Measurements from ENCODE around the gene DHPS. TPM values are rescaled to one million over a fixed set of nuclear protein-coding genes. Genes with fewer than 3 reads are reported as not detected.
"Not testable (repeated sequence)": the region's sequence is repeated elsewhere in the genome, so short reads cannot be mapped to it uniquely, and the experiment has no call there.

DHPS gene
- 69.4 and 71.1 TPM in 2 replicates for total RNA-seq (2014; rRNA removed; shearing (Covaris generic))

GRCh38 chr19:12681074-12681987 lies at the start of gene DHPS:
Gene DHPS, minus strand, starts transcription at chr19:12681880. Its CDS starts 114 bp downstream, at chr19:12681766.
- H3K4me1 ChIP-seq (replicated peaks): no peaks in the 10 kb centered on the region
- peak; percentile 93 to 95 for DNase-seq (ENCODE audit: low read depth in 1 of 2, low spot score in 2 of 2)
- peak within 1 kb of the TSS; percentile 95 for H3K27ac ChIP-seq
- H3K36me3 ChIP-seq: peaks cover 37% of the 10 kb centered on the region
- H3K9me3 ChIP-seq (replicated peaks): no peaks in the 10 kb centered on the region
- H3K27me3 ChIP-seq (replicated peaks): no peaks in the 10 kb centered on the region
- peak within 1 kb of the TSS; percentile 83 for H3K4me3 ChIP-seq

GRCh38 chr19:12731337-12731736 lies 49.7 kb upstream of the DHPS start:
- H3K9me3 ChIP-seq (replicated peaks): no peaks in the 10 kb centered on the region
- peaks cover 69% of the 10 kb centered on the region for H3K36me3 ChIP-seq
- H3K27me3 ChIP-seq (replicated peaks): no peaks in the 10 kb centered on the region
- H3K27ac ChIP-seq: no peak overlapping the region
- no peak for DNase-seq (ENCODE audit: low read depth in 1 of 2, low spot score in 2 of 2)
- H3K4me3 ChIP-seq: no peak overlapping the region
- H3K4me1 ChIP-seq (replicated peaks): peaks cover 13% of the 10 kb centered on the region

- no peak for DNase-seq (ENCODE audit: low read depth in 1 of 2, low spot score in 2 of 2)
- Histone ChIP-seq H3K4me1 (replicated peaks) (peaks cover 12% of the 10 kb centered on the region), H3K27me3 (replicated peaks) (no peaks in the 10 kb centered on the region), H3K27ac (no peak overlapping the region), H3K4me3 (no peak overlapping the region), H3K9me3 (replicated peaks) (no peaks in the 10 kb centered on the region), H3K36me3 (peaks cover 69% of the 10 kb centered on the region)
Observed at GRCh38 chr19:12730064-12730463, 48.4 kb upstream of the DHPS start.

- H3K4me1 ChIP-seq (replicated peaks): peaks cover 19% of the 10 kb centered on the region
- H3K9me3 ChIP-seq (replicated peaks): no peaks in the 10 kb centered on the region
- no peaks in the 10 kb centered on the region for H3K27me3 ChIP-seq (replicated peaks)
- H3K36me3 ChIP-seq: peaks cover 57% of the 10 kb centered on the region
- DNase-seq (ENCODE audit: low read depth in 1 of 2, low spot score in 2 of 2): no peak
- no peak overlapping the region for H3K27ac ChIP-seq
- H3K4me3 ChIP-seq: no peak overlapping the region
Observed at GRCh38 chr19:12727745-12728433, 46.2 kb upstream of the DHPS start.

GRCh38 chr19:12726988-12727316 lies 45.3 kb upstream of the DHPS start:
- DNase-seq (ENCODE audit: low read depth in 1 of 2, low spot score in 2 of 2): no peak
- no peak overlapping the region for H3K4me3 ChIP-seq
- H3K9me3 ChIP-seq (replicated peaks): no peaks in the 10 kb centered on the region

DNA sequence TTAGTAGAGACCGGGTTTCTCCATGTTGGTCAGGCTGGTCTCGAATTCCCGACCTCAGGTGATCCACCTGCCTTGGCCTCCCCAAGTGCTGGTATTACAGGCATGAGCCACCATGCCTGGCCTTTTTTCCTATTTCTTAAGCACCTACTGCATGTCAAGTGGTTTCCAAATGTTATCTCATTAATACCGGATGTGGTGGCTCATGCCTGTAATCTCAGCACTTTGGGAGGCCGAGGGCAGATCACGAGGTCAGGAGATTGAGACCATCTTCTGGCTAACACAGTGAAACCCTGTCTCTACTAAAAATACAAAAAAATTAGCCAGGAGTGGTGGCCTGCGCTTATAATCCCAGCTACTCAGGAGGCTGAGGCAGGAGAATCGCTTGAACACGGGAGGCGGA lies 43.9 kb upstream of the DHPS start:
- not testable (repeated sequence) for H3K27me3 ChIP-seq (replicated peaks); H3K4me3 ChIP-seq; DNase-seq (ENCODE audit: low read depth in 1 of 2, low spot score in 2 of 2); H3K27ac ChIP-seq; H3K9me3 ChIP-seq (replicated peaks)
- H3K4me1 ChIP-seq (replicated peaks): peaks cover 21% of the 10 kb centered on the region
- peaks cover 42% of the 10 kb centered on the region for H3K36me3 ChIP-seq

More at GRCh38 chr19:12726988-12727316, 45.3 kb upstream of the DHPS start:
- Histone ChIP-seq H3K4me1 (replicated peaks) (peaks cover 16% of the 10 kb centered on the region), H3K36me3 (peaks cover 48% of the 10 kb centered on the region), H3K27ac (no peak overlapping the region), H3K27me3 (replicated peaks) (no peaks in the 10 kb centered on the region)

- peaks cover 38% of the 10 kb centered on the region for H3K36me3 ChIP-seq
- H3K27me3 ChIP-seq (replicated peaks): no peaks in the 10 kb centered on the region
- H3K27ac ChIP-seq: peak within 1 kb of the TSS; percentile 87
- DNase-seq (ENCODE audit: low read depth in 1 of 2, low spot score in 2 of 2): peak; percentile 72 to 77
- no peaks in the 10 kb centered on the region for H3K9me3 ChIP-seq (replicated peaks)
- H3K4me3 ChIP-seq: peak within 1 kb of the TSS; percentile 62
- H3K4me1 ChIP-seq (replicated peaks): peaks cover 27% of the 10 kb centered on the region
Observed at GRCh38 chr19:12723641-12724426, 42.2 kb upstream of the DHPS start, which contains the start of gene TNPO2. Gene TNPO2, minus strand, starts transcription at chr19:12723932. Its CDS starts 2,955 bp downstream, at chr19:12720977.

DNA sequence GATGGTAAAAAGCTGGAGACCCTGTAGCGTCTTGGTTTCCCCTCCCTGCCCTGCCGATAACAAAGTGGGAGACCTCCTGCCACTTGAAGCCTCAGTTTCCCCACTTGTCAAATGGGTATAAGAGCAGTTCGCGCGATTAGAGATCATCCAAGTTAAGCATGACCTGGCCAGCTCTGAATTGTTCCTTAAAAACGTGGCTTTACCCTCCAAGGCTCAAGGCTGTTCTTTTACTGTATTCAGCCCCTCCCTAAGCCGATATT lies 41.6 kb upstream of the DHPS start:
- Histone ChIP-seq H3K9me3 (replicated peaks) (no peaks in the 10 kb centered on the region), H3K36me3 (peaks cover 38% of the 10 kb centered on the region), H3K4me1 (replicated peaks) (peaks cover 27% of the 10 kb centered on the region), H3K27me3 (replicated peaks) (no peaks in the 10 kb centered on the region), H3K4me3 (peak overlapping the region; percentile 62), H3K27ac (peak overlapping the region; percentile 87)
- DNase-seq (ENCODE audit: low read depth in 1 of 2, low spot score in 2 of 2): no peak

DNA sequence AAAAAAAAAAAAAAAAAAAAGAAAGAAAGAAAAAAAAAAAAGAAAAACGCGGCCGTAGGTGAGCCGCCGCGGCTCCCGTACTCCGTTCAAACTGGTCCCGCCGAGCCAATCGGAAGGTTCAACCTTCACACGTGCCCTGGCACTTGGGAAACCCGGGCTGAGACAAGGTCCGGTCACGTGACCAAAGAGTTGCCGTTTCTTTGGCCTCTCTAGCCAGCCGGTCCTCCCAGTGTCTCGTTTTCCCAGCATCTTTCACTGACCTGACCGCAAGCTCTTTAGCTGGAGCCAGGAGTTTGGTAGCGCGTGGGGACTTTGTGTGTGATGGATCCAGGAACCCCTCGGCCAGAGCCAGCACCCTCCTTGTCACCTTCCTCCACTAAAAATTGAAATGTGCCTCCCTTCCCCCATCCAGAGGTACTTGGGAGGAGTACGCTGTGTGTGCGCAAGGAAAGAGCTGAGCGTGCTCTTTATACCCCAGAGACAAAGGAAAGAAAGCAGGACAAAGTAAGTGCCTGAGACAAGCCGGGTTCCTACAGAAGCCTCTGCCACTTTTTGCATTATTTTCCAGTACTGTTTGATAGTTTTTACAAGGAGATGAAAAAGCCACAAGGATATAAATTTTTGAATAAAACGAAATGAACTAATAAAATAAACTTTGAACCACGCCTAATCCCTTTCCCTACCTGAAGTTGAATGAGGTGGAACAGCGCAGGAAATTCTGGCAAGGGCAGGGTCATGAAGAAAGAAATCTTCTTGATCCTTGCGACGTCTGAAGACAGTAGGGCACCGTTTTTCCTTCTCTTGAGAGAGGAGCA lies 41.1 kb upstream of the DHPS start:
- H3K4me3 ChIP-seq: peak overlapping the region; percentile 62
- H3K4me1 ChIP-seq (replicated peaks): peaks cover 27% of the 10 kb centered on the region
- H3K27ac ChIP-seq: peak overlapping the region; percentile 87
- H3K36me3 ChIP-seq: peaks cover 38% of the 10 kb centered on the region
- H3K27me3 ChIP-seq (replicated peaks): no peaks in the 10 kb centered on the region
- peak; percentile 96 to 99 for DNase-seq (ENCODE audit: low read depth in 1 of 2, low spot score in 2 of 2)
- H3K9me3 ChIP-seq (replicated peaks): no peaks in the 10 kb centered on the region

GRCh38 chr19:12721656-12722565 lies 40.2 kb upstream of the DHPS start:
- DNase-seq (ENCODE audit: low read depth in 1 of 2, low spot score in 2 of 2): peak; percentile 58 to 87
- peaks cover 42% of the 10 kb centered on the region for H3K36me3 ChIP-seq
- H3K27me3 ChIP-seq (replicated peaks): no peaks in the 10 kb centered on the region
- peak overlapping the region; percentile 62 for H3K4me3 ChIP-seq
- H3K27ac ChIP-seq: peak overlapping the region; percentile 87
- H3K9me3 ChIP-seq (replicated peaks): no peaks in the 10 kb centered on the region
- H3K4me1 ChIP-seq (replicated peaks): peaks cover 27% of the 10 kb centered on the region

- DNase-seq (ENCODE audit: low read depth in 1 of 2, low spot score in 2 of 2): peak in 1 of 2 experiments; percentile 34
- no peaks in the 10 kb centered on the region for H3K27me3 ChIP-seq (replicated peaks)
- peaks cover 27% of the 10 kb centered on the region for H3K4me1 ChIP-seq (replicated peaks)
- H3K4me3 ChIP-seq: peak overlapping the region; percentile 62
- H3K9me3 ChIP-seq (replicated peaks): no peaks in the 10 kb centered on the region
- peaks cover 46% of the 10 kb centered on the region for H3K36me3 ChIP-seq
- H3K27ac ChIP-seq: peak overlapping the region; percentile 87
Observed at GRCh38 chr19:12720851-12721655, 39.4 kb upstream of the DHPS start.

- no peak for DNase-seq (ENCODE audit: low read depth in 1 of 2, low spot score in 2 of 2)
- Histone ChIP-seq H3K27ac (no peak overlapping the region), H3K4me3 (peak overlapping the region; percentile 62), H3K4me1 (replicated peaks) (peaks cover 27% of the 10 kb centered on the region), H3K27me3 (replicated peaks) (no peaks in the 10 kb centered on the region), H3K36me3 (peaks cover 53% of the 10 kb centered on the region), H3K9me3 (replicated peaks) (no peaks in the 10 kb centered on the region)
Observed at GRCh38 chr19:12720296-12720695, 38.6 kb upstream of the DHPS start.

Measured in SJSA1 (cell line).